KMS-11 (cell line): ENCODE data around the gene TMEM176A.

Source experiments
- H2AFZ ChIP-seq: fragments of 200-600 bp; sonication (generic); 2 replicates; pipeline ENCODE4 v1.6.1; 2016; ENCODE audit warnings: antibody characterized with exemption, mixed run types, low read depth
- H3K27ac ChIP-seq: fragments of 200-600 bp; sonication (generic); 2 replicates; pipeline ENCODE4 v1.6.1; 2016; ENCODE audit warnings: mild to moderate bottlenecking, mixed run types
- H3K27me3 ChIP-seq: fragments of 200-600 bp; sonication (generic); 2 replicates; pipeline ENCODE4 v1.6.1; 2017; ENCODE audit warnings: mild to moderate bottlenecking, low read depth, mixed run types, moderate library complexity; ENCODE audit not compliant: insufficient read depth
- H3K36me3 ChIP-seq: fragments of 200-600 bp; sonication (generic); 2 replicates; pipeline ENCODE4 v1.6.1; 2017; ENCODE audit warnings: mild to moderate bottlenecking, mixed run types; ENCODE audit not compliant: insufficient read depth
- H3K4me1 ChIP-seq: fragments of 200-600 bp; sonication (generic); 2 replicates; pipeline ENCODE4 v1.6.1; 2016; ENCODE audit warnings: mild to moderate bottlenecking, low read depth, mixed run types; ENCODE audit not compliant: poor library complexity, severe bottlenecking
- H3K4me2 ChIP-seq: fragments of 200-600 bp; sonication (generic); 2 replicates; pipeline ENCODE4 v1.7.0; 2016; ENCODE audit warnings: mild to moderate bottlenecking, mixed run types
- H3K4me3 ChIP-seq: fragments of 200-600 bp; sonication (generic); IDR thresholded peaks from 2 replicates; pipeline ENCODE4 v1.6.1; 2017; ENCODE audit warnings: low read depth, low read length, mixed read lengths; ENCODE audit not compliant: insufficient read depth
- H3K79me2 ChIP-seq: fragments of 200-600 bp; sonication (generic); 2 replicates; pipeline ENCODE4 v1.6.1; 2016; ENCODE audit warnings: low read depth, mixed run types; ENCODE audit not compliant: insufficient read depth
- H3K9ac ChIP-seq: fragments of 200-600 bp; sonication (generic); 2 replicates; pipeline ENCODE4 v1.6.1; 2016; ENCODE audit warnings: mild to moderate bottlenecking, mixed run types
- H4K20me1 ChIP-seq: fragments of 200-600 bp; sonication (generic); 2 replicates; pipeline ENCODE4 v1.6.1; 2016; ENCODE audit warnings: mild to moderate bottlenecking, mixed run types; ENCODE audit not compliant: insufficient read depth
- CTCF ChIP-seq: fragments of 200-600 bp; sonication (generic); conservative IDR thresholded peaks from 2 replicates; pipeline ENCODE4 v1.6.1; 2017; ENCODE audit warnings: low read depth, mild to moderate bottlenecking, antibody characterized with exemption, low read length, moderate library complexity, mixed read lengths

TMEM176A gene

GRCh38 chr7:150754951-150755350, 45.6 kb upstream of the TMEM176A start:
- no peak overlapping the region for H2AFZ ChIP-seq
- H3K27ac ChIP-seq = no peak overlapping the region
- H4K20me1 ChIP-seq = no peaks in the 10 kb centered on the region; the same call in 1 of the 2 replicates
- no peak overlapping the region for H3K4me2 ChIP-seq
- H3K4me3 ChIP-seq = no peak overlapping the region
- no peak overlapping the region for H3K9ac ChIP-seq
- no peaks in the 10 kb centered on the region for H3K4me1 ChIP-seq
- TF ChIP-seq CTCF = no peak
- no peaks in the 10 kb centered on the region for H3K27me3 ChIP-seq
- no peaks in the 10 kb centered on the region for H3K79me2 ChIP-seq
- H3K36me3 ChIP-seq = no peaks in the 10 kb centered on the region

GRCh38 chr7:150755473-150756099, 45.0 kb upstream of the TMEM176A start:
- Histone ChIP-seq H3K4me1 (no peaks in the 10 kb centered on the region), H3K79me2 (no peaks in the 10 kb centered on the region), H3K9ac (no peak overlapping the region), H4K20me1 (no peaks in the 10 kb centered on the region; the same call in 1 of the 2 replicates), H2AFZ (no peak overlapping the region), H3K4me3 (no peak overlapping the region), H3K27ac (no peak overlapping the region), H3K27me3 (no peaks in the 10 kb centered on the region), H3K4me2 (no peak overlapping the region), H3K36me3 (no peaks in the 10 kb centered on the region)
- TF ChIP-seq CTCF = no peak

- no peak overlapping the region for H3K27ac ChIP-seq
Observed at GRCh38 chr7:150756166-150756565, 44.4 kb upstream of the TMEM176A start.

GRCh38 chr7:150756858-150757257, 43.7 kb upstream of the TMEM176A start:
- H3K27me3 ChIP-seq = no peaks in the 10 kb centered on the region
- peak; percentile 60 for TF ChIP-seq CTCF
- H3K4me1 ChIP-seq = no peaks in the 10 kb centered on the region
- no peak overlapping the region for H3K27ac ChIP-seq
- H2AFZ ChIP-seq = no peak overlapping the region
- no peaks in the 10 kb centered on the region for H3K36me3 ChIP-seq
- H3K4me2 ChIP-seq = no peak overlapping the region
- H4K20me1 ChIP-seq = no peaks in the 10 kb centered on the region; the same call in 1 of the 2 replicates
- no peaks in the 10 kb centered on the region for H3K79me2 ChIP-seq
- H3K9ac ChIP-seq = no peak overlapping the region
- H3K4me3 ChIP-seq = no peak overlapping the region

More at GRCh38 chr7:150756166-150756565, 44.4 kb upstream of the TMEM176A start:
- H2AFZ ChIP-seq = no peak overlapping the region
- no peak overlapping the region for H3K4me3 ChIP-seq
- no peak for TF ChIP-seq CTCF
- H4K20me1 ChIP-seq = no peaks in the 10 kb centered on the region; the same call in 1 of the 2 replicates
- no peaks in the 10 kb centered on the region for H3K4me1 ChIP-seq
- no peak overlapping the region for H3K9ac ChIP-seq
- no peaks in the 10 kb centered on the region for H3K79me2 ChIP-seq
- H3K4me2 ChIP-seq = no peak overlapping the region
- no peaks in the 10 kb centered on the region for H3K27me3 ChIP-seq
- no peaks in the 10 kb centered on the region for H3K36me3 ChIP-seq
